Measurements from ENCODE around the gene LRRN2. TPM values are rescaled to one million over a fixed set of nuclear protein-coding genes. Genes with fewer than 3 reads are reported as not detected.

LRRN2 gene
- total and polyA plus RNA-seq, 2 experiments from 2014 or later = 3.7 to 4.9 TPM

- H3K36me3 ChIP-seq = no peaks in the 10 kb centered on the region
Observed at GRCh38 chr1:204672482-204673121, 12.9 kb downstream of the LRRN2 start.

GRCh38 chr1:204672069-204672468, 13.5 kb downstream of the LRRN2 start:
- H3K36me3 ChIP-seq = no peaks in the 10 kb centered on the region
- DNase-seq (ENCODE audit: low read depth in 1 of 2, low spot score in 1 of 2) = no peak
- H3K27me3 ChIP-seq = no peaks in the 10 kb centered on the region
- no peaks in the 10 kb centered on the region for H3K9me3 ChIP-seq (ENCODE audit: low read depth)
- H3K27ac ChIP-seq = no peak overlapping the region
- no peaks in the 10 kb centered on the region for H3K4me1 ChIP-seq (ENCODE audit: low read depth)
- H3K4me3 ChIP-seq = no peak overlapping the region
- TF ChIP-seq CTCF (IDR thresholded peaks at IDR 0.05; ENCODE audit: low read depth, low read length) = no peak

More at GRCh38 chr1:204672482-204673121, 12.9 kb downstream of the LRRN2 start:
- no peak for DNase-seq (ENCODE audit: low read depth in 1 of 2, low spot score in 1 of 2)
- Histone ChIP-seq H3K4me1 (ENCODE audit: low read depth) (no peaks in the 10 kb centered on the region), H3K27me3 (no peaks in the 10 kb centered on the region), H3K9me3 (ENCODE audit: low read depth) (no peaks in the 10 kb centered on the region), H3K4me3 (no peak overlapping the region), H3K27ac (no peak overlapping the region)
- no peak for TF ChIP-seq CTCF (IDR thresholded peaks at IDR 0.05; ENCODE audit: low read depth, low read length)

GRCh38 chr1:204670152-204670927, 15.2 kb downstream of the LRRN2 start:
- TF ChIP-seq CTCF (IDR thresholded peaks at IDR 0.05; ENCODE audit: low read depth, low read length) = no peak
- no peaks in the 10 kb centered on the region for H3K9me3 ChIP-seq (ENCODE audit: low read depth)

GRCh38 chr1:204669579-204669978, 16.0 kb downstream of the LRRN2 start:
- H3K4me3 ChIP-seq = no peak overlapping the region
- no peaks in the 10 kb centered on the region for H3K4me1 ChIP-seq (ENCODE audit: low read depth)
- H3K36me3 ChIP-seq = no peaks in the 10 kb centered on the region
- TF ChIP-seq CTCF (IDR thresholded peaks at IDR 0.05; ENCODE audit: low read depth, low read length) = no peak
- H3K27me3 ChIP-seq = no peaks in the 10 kb centered on the region
- no peak overlapping the region for H3K27ac ChIP-seq
- DNase-seq (ENCODE audit: low read depth in 1 of 2, low spot score in 1 of 2) = no peak
- no peaks in the 10 kb centered on the region for H3K9me3 ChIP-seq (ENCODE audit: low read depth)

More at GRCh38 chr1:204670152-204670927, 15.2 kb downstream of the LRRN2 start:
- H3K4me1 ChIP-seq (ENCODE audit: low read depth) = no peaks in the 10 kb centered on the region
- DNase-seq (ENCODE audit: low read depth in 1 of 2, low spot score in 1 of 2) = peak in 1 of 2 donors; percentile 77
- no peak overlapping the region for H3K27ac ChIP-seq
- no peaks in the 10 kb centered on the region for H3K27me3 ChIP-seq
- H3K36me3 ChIP-seq = no peaks in the 10 kb centered on the region
- no peak overlapping the region for H3K4me3 ChIP-seq

- TF ChIP-seq CTCF (IDR thresholded peaks at IDR 0.05; ENCODE audit: low read depth, low read length) = no peak
- Histone ChIP-seq H3K27ac (no peak overlapping the region), H3K9me3 (ENCODE audit: low read depth) (no peaks in the 10 kb centered on the region), H3K4me1 (ENCODE audit: low read depth) (no peaks in the 10 kb centered on the region), H3K4me3 (no peak overlapping the region), H3K36me3 (no peaks in the 10 kb centered on the region), H3K27me3 (no peaks in the 10 kb centered on the region)
- DNase-seq (ENCODE audit: low read depth in 1 of 2, low spot score in 1 of 2) = no peak
Observed at GRCh38 chr1:204664384-204664651, 21.2 kb downstream of the LRRN2 start.

All from cardiac muscle cell (in vitro differentiated cells and primary cell).